Measurements from ENCODE around the gene PRMT7. TPM values are rescaled to one million over a fixed set of nuclear protein-coding genes. Genes with fewer than 3 reads are reported as not detected.
A peak's percentile ranks its signal among the peaks of the same experiment; 100 is the strongest.
"Not testable (repeated sequence)": the region's sequence is repeated elsewhere in the genome, so short reads cannot be mapped to it uniquely, and the experiment has no call there.

The PRMT7 gene
- total RNA-seq, 2 donors from 2014 or later = 53.3 to 57.8 TPM

- Mint-ChIP-seq H3K27me3 (no peaks in the 10 kb centered on the region), H3K4me3 (peak overlapping the region; percentile 80), H3K9me3 (no peaks in the 10 kb centered on the region), H3K4me1 (peaks cover 34% of the 10 kb centered on the region), H3K36me3 (ENCODE audit: low read depth) (peaks cover 80% of the 10 kb centered on the region), H3K27ac (peak overlapping the region; percentile 86)
- ATAC-seq (replicated peaks) = no peak
Observed at GRCh38 chr16:68276223-68276622, 34.6 kb upstream of the PRMT7 start.

DNA sequence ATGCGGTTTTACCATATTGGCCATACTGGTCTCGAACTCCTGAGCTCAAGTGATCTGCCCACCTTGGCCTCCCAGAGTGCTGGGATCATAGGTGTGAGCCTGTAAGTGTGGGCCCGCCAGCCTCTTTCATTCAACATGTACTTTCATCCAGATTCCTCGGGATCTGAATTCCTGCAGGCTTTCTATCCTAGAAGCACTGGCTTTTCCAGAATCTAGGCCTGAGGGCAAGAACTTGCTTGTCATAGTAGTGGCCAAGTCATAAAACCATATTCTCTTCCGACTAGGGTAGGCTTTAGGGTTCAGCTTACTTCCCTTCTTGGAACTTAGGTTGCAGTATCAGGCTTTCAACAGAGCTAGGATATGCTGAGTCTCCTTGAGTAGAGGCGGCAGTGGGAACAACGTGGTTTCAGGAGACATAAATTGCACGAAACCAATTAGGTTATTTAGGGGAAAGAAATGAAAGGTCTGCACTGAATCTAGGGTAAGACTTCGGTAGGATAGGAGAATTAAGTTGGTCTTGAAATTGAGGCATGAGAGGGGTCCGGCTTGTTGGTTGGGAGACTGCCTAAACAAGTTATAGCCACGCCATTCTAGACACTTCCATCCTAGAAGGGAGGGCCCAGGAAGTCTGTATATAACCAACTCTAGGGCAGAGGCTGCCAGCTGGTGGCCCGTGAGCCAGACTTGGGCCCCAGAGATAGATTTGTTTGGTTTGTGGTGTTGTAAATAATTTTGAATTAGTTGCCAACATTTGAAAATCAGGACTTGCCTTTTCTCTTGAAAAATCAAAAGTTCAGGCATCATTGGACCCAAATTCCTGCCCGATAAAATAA lies 30.9 kb upstream of the PRMT7 start:
- Mint-ChIP-seq H3K4me3 (peak overlapping the region; percentile 21), H3K27me3 (no peaks in the 10 kb centered on the region), H3K9me3 (no peaks in the 10 kb centered on the region), H3K4me1 (peaks cover 53% of the 10 kb centered on the region), H3K27ac (peak overlapping the region; percentile 70), H3K36me3 (ENCODE audit: low read depth) (peaks cover 80% of the 10 kb centered on the region)
- no peak for ATAC-seq (replicated peaks)

DNA sequence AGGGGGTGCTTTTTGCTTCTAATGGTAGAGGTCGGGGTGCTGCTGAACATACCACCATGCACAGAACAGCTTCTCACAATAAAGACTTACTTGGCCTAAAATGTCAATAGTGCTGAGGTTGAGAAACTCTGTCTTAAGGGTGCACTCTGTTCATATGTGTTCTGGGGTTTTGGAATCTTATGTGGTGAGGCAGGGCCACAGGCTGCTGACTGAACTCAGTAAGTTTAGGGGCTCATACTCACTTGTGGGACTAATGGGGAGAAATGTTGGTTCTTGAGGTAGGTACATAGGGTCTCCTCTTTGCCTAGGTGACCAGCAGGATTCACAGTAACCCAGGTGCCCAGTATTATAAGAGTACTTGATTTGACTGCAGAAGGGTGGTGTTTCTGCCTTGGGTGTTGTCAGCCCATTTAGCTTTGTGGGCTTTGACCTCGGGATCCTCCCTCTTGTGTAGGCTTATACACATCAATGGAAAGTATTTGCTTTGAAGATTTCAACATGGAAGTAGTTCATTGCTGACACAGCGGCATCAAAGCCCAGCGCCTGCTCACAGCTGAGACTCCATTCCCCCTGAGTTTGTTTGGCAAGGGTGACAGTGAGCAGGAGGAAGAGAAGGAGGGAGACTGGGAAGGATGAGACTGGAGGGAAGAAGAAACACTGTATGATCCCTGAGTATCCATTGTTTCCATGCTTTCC lies 29.3 kb upstream of the PRMT7 start:
- peaks cover 75% of the 10 kb centered on the region for H3K36me3 Mint-ChIP-seq (ENCODE audit: low read depth)
- no peaks in the 10 kb centered on the region for H3K27me3 Mint-ChIP-seq

DNA sequence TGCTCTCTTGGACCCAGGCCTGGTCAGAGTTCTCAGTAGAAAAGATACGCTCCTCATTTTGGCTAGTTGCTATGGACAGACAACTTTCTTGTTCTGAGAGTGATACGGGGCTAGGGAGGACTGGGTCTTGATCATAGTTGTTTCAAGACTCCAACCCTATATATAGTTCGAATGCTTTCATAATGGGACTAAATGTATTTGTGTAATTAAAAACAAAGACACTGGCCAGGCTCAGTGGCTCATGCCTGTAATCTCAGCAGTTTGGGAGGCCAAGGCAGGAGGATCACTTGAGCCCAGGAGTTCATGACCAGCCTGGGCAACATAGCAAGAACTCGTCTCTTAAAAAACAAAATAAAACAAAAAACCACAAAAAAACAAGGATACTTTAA lies 28.8 kb upstream of the PRMT7 start:
- peak overlapping the region; percentile 79 for H3K4me3 Mint-ChIP-seq
- H3K9me3 Mint-ChIP-seq = no peaks in the 10 kb centered on the region
- ATAC-seq (replicated peaks) = no peak
- H3K4me1 Mint-ChIP-seq = peaks cover 55% of the 10 kb centered on the region
- no peaks in the 10 kb centered on the region for H3K27me3 Mint-ChIP-seq
- peaks cover 75% of the 10 kb centered on the region for H3K36me3 Mint-ChIP-seq (ENCODE audit: low read depth)
- peak overlapping the region; percentile 85 for H3K27ac Mint-ChIP-seq

More for the DNA sequence above, 29.3 kb upstream of the PRMT7 start:
- peak; percentile 45 for ATAC-seq (replicated peaks)
- Mint-ChIP-seq H3K9me3 (no peaks in the 10 kb centered on the region), H3K4me3 (peak overlapping the region; percentile 79), H3K27ac (peak overlapping the region; percentile 85), H3K4me1 (peaks cover 52% of the 10 kb centered on the region)

DNA sequence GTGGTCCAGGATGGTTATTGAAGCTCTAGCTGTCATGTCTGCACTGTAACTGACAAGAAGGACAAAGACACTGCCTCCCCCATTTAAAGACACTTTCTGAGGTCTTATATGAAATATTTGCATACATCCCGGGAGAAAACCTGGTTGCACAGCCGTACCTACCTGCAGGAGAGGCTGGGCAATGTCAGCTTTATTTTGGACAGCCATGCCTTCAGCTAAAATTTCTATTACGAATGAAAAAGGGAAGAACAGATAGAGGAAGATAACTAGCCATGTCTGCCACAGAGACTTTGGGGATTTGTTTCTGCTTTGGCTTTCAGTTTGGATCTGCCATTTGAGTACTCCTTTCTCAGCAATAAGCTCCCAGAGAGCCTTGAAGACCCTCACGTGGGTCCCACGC lies 27.5 kb upstream of the PRMT7 start:
- no peaks in the 10 kb centered on the region for H3K9me3 Mint-ChIP-seq
- H3K36me3 Mint-ChIP-seq (ENCODE audit: low read depth) = peaks cover 86% of the 10 kb centered on the region
- no peak for ATAC-seq (replicated peaks)
- peak overlapping the region; percentile 87 for H3K27ac Mint-ChIP-seq
- peak overlapping the region; percentile 79 for H3K4me3 Mint-ChIP-seq
- H3K4me1 Mint-ChIP-seq = peaks cover 67% of the 10 kb centered on the region
- H3K27me3 Mint-ChIP-seq = no peaks in the 10 kb centered on the region

DNA sequence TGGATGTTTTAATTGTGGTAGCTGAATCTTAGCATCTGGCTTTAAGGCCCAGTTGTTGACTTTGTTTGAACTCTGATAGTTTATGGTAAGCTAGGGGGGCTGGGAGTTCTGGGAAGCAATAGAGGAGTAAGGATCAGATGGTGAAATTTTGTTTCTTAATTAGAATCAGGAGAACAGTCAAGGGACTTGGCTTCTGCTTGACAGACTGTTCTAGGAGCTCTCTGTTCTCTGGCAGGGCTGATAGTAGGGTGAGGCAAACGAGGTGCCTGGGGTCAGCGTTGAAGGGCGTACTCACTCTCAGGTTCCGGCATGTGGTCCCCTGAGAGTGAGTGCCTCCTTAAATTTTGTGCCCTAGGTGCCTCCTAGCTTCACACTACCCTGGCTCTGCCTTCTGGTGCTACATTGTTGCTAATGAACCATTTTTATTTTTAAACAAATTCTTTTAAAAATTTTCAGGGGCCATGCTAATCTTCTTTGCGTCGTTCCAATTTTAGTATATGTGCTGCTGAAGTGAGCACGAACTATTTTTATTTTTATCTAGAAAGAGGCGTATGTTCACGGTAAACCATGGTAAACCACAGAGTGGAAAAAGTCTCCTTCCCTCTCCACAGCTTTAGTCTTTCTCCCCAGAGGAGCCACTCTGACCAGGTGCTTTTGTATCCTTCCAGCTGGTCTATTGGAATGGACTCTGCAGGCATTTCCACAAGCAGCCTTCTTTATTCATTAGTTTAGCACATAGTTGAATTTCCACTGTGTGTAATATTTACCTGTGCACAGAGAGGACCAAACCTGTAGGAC lies 26.8 kb upstream of the PRMT7 start:
- Mint-ChIP-seq H3K36me3 (ENCODE audit: low read depth) (peaks cover 91% of the 10 kb centered on the region), H3K4me3 (peak overlapping the region; percentile 79), H3K9me3 (no peaks in the 10 kb centered on the region), H3K27me3 (no peaks in the 10 kb centered on the region), H3K4me1 (peaks cover 67% of the 10 kb centered on the region), H3K27ac (peak overlapping the region; percentile 87)
- no peak for ATAC-seq (replicated peaks)

DNA sequence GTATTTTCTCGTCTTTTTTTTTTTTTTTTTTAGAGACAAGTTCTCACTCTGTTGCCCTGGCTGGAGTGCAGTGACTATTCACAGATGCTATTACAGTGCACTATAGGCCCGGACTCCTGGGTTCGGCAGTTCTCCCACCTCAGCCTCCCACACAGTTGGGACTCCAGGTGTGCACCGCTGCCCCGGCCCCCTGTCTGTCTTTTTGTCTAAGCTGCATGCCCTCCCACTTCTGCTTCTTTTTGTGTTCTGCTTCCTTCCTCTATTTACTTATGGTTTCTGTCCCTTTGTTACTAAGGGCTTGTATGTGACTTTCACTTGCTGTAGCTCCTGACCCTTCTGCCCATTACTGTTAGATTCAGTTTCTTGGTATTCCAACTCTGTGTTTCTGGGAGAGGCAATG lies 26.0 kb upstream of the PRMT7 start:
- peak; percentile 8 for ATAC-seq (replicated peaks)
- Mint-ChIP-seq H3K27me3 (no peaks in the 10 kb centered on the region), H3K9me3 (no peaks in the 10 kb centered on the region), H3K4me1 (peaks cover 71% of the 10 kb centered on the region), H3K36me3 (ENCODE audit: low read depth) (peaks cover 91% of the 10 kb centered on the region), H3K4me3 (peak overlapping the region; percentile 79), H3K27ac (peak overlapping the region; percentile 87)

GRCh38 chr16:68285683-68286082 lies 25.1 kb upstream of the PRMT7 start:
- Mint-ChIP-seq H3K4me3 (peak overlapping the region; percentile 79), H3K27me3 (no peaks in the 10 kb centered on the region), H3K4me1 (peaks cover 74% of the 10 kb centered on the region), H3K36me3 (ENCODE audit: low read depth) (peaks cover 94% of the 10 kb centered on the region), H3K27ac (peak overlapping the region; percentile 88), H3K9me3 (no peaks in the 10 kb centered on the region)
- no peak for ATAC-seq (replicated peaks)

DNA sequence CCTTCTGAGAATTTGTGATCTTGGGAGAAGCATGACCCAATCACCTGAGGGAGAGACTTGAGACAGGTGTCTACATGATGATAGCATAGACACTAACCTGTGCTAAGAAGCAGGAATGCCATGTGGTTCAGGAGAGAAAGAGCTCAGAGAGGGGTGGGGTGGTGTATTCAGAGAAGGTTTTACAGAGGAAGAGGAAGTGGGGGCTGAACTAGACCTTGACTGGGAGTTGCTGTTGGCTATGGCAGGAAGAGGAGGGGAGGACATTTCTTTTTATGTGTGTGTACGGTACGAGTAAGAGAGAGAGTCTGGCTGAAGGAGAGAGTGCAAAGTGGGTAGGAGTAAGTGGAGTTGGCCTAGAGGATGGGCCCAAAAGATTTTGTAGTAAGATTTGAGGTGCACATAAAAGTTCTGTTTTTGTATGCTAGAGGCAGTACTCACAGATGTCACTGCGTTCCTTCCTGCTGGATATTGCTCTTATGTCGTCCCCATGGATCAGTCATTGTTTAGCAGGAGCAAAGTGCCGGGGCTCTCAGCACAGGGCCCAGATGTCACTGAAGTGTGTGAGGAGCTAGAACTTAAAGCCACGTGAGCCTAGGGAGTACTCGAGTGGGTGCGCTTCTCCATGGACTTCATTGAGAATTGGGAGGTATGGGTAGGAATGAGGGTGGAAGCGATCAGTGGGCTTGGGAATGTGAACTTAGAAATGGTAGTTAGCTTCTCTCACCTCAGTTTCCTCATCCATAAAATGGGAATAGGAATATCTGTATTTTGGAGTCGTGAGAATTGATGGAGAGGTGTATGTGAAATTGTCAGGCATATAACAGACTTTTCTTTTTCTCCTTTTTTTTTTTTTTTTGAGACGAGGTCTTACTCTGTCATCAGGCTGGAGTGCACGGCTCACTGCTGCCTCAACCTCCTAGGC lies 24.4 kb upstream of the PRMT7 start:
- Mint-ChIP-seq H3K4me1 (peaks cover 74% of the 10 kb centered on the region), H3K9me3 (no peaks in the 10 kb centered on the region), H3K27ac (peak overlapping the region; percentile 88), H3K27me3 (no peaks in the 10 kb centered on the region), H3K4me3 (peak overlapping the region; percentile 79), H3K36me3 (ENCODE audit: low read depth) (peaks cover 94% of the 10 kb centered on the region)
- ATAC-seq (replicated peaks) = peak; percentile 21

- Mint-ChIP-seq H3K4me1 (peaks cover 73% of the 10 kb centered on the region), H3K27me3 (no peaks in the 10 kb centered on the region), H3K36me3 (ENCODE audit: low read depth) (peaks cover 94% of the 10 kb centered on the region), H3K4me3 (peak overlapping the region; percentile 79), H3K27ac (peak overlapping the region; percentile 88), H3K9me3 (no peaks in the 10 kb centered on the region)
- peak; percentile 20 for ATAC-seq (replicated peaks)
Observed at GRCh38 chr16:68287276-68288251, 23.3 kb upstream of the PRMT7 start.

- H3K27ac Mint-ChIP-seq = peak overlapping the region; percentile 88
- no peak for ATAC-seq (replicated peaks)
- H3K9me3 Mint-ChIP-seq = no peaks in the 10 kb centered on the region
- no peaks in the 10 kb centered on the region for H3K27me3 Mint-ChIP-seq
- H3K4me3 Mint-ChIP-seq = peak overlapping the region; percentile 79
- peaks cover 71% of the 10 kb centered on the region for H3K4me1 Mint-ChIP-seq
- H3K36me3 Mint-ChIP-seq (ENCODE audit: low read depth) = peaks cover 94% of the 10 kb centered on the region
Observed at GRCh38 chr16:68288252-68288650, 22.6 kb upstream of the PRMT7 start.

DNA sequence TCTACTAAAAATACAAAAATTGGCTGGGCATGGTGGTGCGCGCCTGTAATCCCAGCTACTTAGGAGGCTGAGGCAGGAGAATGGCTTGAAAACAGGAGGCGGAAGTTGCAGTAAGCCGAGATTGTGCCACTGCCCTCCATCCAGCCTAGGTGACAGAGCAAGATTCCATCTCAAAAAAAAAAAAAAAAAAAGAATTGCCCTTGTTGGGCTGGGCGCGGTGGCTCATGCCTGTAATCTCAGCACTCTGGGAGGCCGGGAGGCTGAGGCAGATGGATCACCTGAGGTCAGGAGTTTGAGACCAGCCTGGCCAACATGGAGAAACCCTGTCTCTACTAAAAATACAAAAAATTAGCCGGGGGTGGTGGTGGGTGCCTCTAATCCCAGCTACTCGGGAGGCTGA lies 22.0 kb upstream of the PRMT7 start:
- not testable (repeated sequence) for ATAC-seq (replicated peaks)
- peak overlapping the region; percentile 88 for H3K27ac Mint-ChIP-seq

DNA sequence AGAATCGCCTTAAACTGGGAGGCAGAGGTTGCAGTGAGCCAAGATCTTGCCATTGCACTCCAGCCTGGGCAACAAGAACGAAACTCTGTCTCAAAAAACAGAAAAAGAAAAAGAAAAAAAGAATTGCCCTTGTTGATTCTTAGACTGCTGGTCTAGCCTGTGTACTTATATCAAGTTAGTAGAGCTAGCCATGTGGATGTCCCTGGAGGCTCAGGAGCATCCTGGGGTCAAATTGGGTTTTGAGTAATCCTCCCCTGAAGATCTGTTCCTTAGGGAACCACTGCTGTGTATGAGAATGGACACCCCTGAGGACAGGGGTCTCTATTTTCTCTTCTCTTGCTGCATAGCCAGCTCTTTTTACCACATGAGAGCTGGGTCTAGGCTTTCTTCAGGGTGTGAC lies 21.6 kb upstream of the PRMT7 start:
- H3K27ac Mint-ChIP-seq = peak overlapping the region; percentile 88
- H3K4me3 Mint-ChIP-seq = peak overlapping the region; percentile 79
- peaks cover 94% of the 10 kb centered on the region for H3K36me3 Mint-ChIP-seq (ENCODE audit: low read depth)
- no peaks in the 10 kb centered on the region for H3K27me3 Mint-ChIP-seq
- no peaks in the 10 kb centered on the region for H3K9me3 Mint-ChIP-seq
- H3K4me1 Mint-ChIP-seq = peaks cover 65% of the 10 kb centered on the region
- ATAC-seq (replicated peaks) = no peak

More for the DNA sequence above, 22.0 kb upstream of the PRMT7 start:
- not testable (repeated sequence) for H3K9me3 Mint-ChIP-seq, H3K27me3 Mint-ChIP-seq
- Mint-ChIP-seq H3K36me3 (ENCODE audit: low read depth) (peaks cover 94% of the 10 kb centered on the region), H3K4me3 (peak overlapping the region; percentile 79), H3K4me1 (peaks cover 69% of the 10 kb centered on the region)

Data from activated T-helper 17 cell treated with anti-CD3 and anti-CD28 coated beads, Interleukin-2, amount 50 U/mL, for 72 hours (primary cell).